ENCODE data around the gene TBC1D4.
"Not testable (repeated sequence)": the region's sequence is repeated elsewhere in the genome, so short reads cannot be mapped to it uniquely, and the experiment has no call there.

Gene TBC1D4

GRCh38 chr13:75355609-75356008 is 126.4 kb downstream of the TBC1D4 start:
- DNase-seq: no peak

GRCh38 chr13:75353781-75354193 is 128.2 kb downstream of the TBC1D4 start:
- no peak for DNase-seq

GRCh38 chr13:75352641-75353327 is 129.2 kb downstream of the TBC1D4 start:
- DNase-seq: no peak

GRCh38 chr13:75351538-75351937 is 130.4 kb downstream of the TBC1D4 start:
- not testable (repeated sequence) for DNase-seq

- no peak for DNase-seq
Measured at GRCh38 chr13:75347925-75348324, 134.0 kb downstream of the TBC1D4 start.

GRCh38 chr13:75347457-75347856 is 134.5 kb downstream of the TBC1D4 start:
- DNase-seq: no peak

GRCh38 chr13:75345193-75345592 is 136.8 kb downstream of the TBC1D4 start:
- DNase-seq: no peak

GRCh38 chr13:75341028-75341427 is 140.9 kb downstream of the TBC1D4 start:
- DNase-seq: no peak

- DNase-seq: no peak
Measured at GRCh38 chr13:75339635-75340374, 142.2 kb downstream of the TBC1D4 start.

GRCh38 chr13:75334634-75335447 is 147.1 kb downstream of the TBC1D4 start:
- no peak for DNase-seq

GRCh38 chr13:75333103-75333502 is 148.9 kb downstream of the TBC1D4 start:
- no peak for DNase-seq

GRCh38 chr13:75331792-75332349 is 150.1 kb downstream of the TBC1D4 start:
- no peak for DNase-seq

- no peak for DNase-seq
Measured at GRCh38 chr13:75330770-75331169, 151.2 kb downstream of the TBC1D4 start.

- no peak for DNase-seq
Measured at GRCh38 chr13:75329723-75330122, 152.2 kb downstream of the TBC1D4 start.

GRCh38 chr13:75329097-75329496 is 152.9 kb downstream of the TBC1D4 start:
- no peak for DNase-seq

- DNase-seq: no peak
Measured at GRCh38 chr13:75327135-75327510, 154.8 kb downstream of the TBC1D4 start.

- DNase-seq: peak; percentile 29 to 33
Measured at GRCh38 chr13:75326173-75327134, 155.5 kb downstream of the TBC1D4 start.

- DNase-seq: no peak
Measured at GRCh38 chr13:75325711-75326110, 156.3 kb downstream of the TBC1D4 start.

GRCh38 chr13:75324413-75324940 is 157.5 kb downstream of the TBC1D4 start:
- DNase-seq: no peak

- DNase-seq: no peak
Measured at GRCh38 chr13:75321084-75321483, 160.9 kb downstream of the TBC1D4 start.

- DNase-seq: no peak
Measured at GRCh38 chr13:75319254-75319653, 162.7 kb downstream of the TBC1D4 start.

Data from activated CD4-positive, alpha-beta T cell treated with anti-CD3 and anti-CD28 coated beads, Interleukin-2, amount 50 U/mL, for 4 hours (primary cell).